Panc1 (cell line): ENCODE results near the gene ZFAND2B.

Experiments
- POLR2AphosphoS5 ChIP-seq: IDR thresholded peaks from 2 replicates; pipeline ENCODE4 v1.6.1; 2012; ENCODE audit warnings: mild to moderate bottlenecking, low read depth, low read length, moderate library complexity
- SIN3A ChIP-seq: IDR thresholded peaks from 2 replicates; pipeline ENCODE4 v1.6.1; 2012; ENCODE audit warnings: low read depth, mild to moderate bottlenecking, low read length, moderate library complexity, borderline replicate concordance; ENCODE audit not compliant: insufficient read depth
- TCF7L2 ChIP-seq: IDR thresholded peaks from 2 replicates; pipeline ENCODE4 v1.6.1; 2011; ENCODE audit warnings: mild to moderate bottlenecking, low read depth, low read length, inconsistent platforms
- TF ChIP-seq, protein P1 (sequence below): fragments of 450-650 bp; IDR thresholded peaks from 2 replicates; pipeline ENCODE4 v1.5.1; 2017; ENCODE audit warnings: mild to moderate bottlenecking
- TF ChIP-seq, protein P2 (sequence below), 2 experiments: IDR thresholded peaks; 2 replicates each; pipeline ENCODE4 v1.6.1; 2011 to 2012; ENCODE audit warnings: low read depth in 2 of 2, control low read depth in 1 of 2, low read length in 1 of 2, mild to moderate bottlenecking in 1 of 2, moderate library complexity in 1 of 2; ENCODE audit not compliant: insufficient read depth in 1 of 2

DNA sequence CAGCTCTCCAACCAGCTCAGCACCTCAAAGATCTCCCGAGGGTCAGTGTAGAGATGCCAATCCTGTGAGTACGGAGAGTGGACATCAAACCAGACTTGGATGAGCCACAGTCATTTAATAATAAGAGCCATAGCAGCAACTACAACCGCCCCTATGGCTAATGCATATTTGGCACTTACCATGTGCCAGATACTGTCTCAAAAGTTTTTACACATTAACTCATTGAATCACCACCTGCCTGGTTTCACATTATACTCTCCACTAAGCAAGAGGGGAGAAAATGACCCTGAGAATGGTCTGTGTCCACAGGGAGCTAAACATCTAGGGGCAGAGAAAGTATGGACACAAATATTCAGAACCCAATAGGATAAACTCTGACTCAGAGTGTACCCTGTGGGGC, 32.4 kb upstream of the ZFAND2B start:
- TF ChIP-seq, protein P1, sequence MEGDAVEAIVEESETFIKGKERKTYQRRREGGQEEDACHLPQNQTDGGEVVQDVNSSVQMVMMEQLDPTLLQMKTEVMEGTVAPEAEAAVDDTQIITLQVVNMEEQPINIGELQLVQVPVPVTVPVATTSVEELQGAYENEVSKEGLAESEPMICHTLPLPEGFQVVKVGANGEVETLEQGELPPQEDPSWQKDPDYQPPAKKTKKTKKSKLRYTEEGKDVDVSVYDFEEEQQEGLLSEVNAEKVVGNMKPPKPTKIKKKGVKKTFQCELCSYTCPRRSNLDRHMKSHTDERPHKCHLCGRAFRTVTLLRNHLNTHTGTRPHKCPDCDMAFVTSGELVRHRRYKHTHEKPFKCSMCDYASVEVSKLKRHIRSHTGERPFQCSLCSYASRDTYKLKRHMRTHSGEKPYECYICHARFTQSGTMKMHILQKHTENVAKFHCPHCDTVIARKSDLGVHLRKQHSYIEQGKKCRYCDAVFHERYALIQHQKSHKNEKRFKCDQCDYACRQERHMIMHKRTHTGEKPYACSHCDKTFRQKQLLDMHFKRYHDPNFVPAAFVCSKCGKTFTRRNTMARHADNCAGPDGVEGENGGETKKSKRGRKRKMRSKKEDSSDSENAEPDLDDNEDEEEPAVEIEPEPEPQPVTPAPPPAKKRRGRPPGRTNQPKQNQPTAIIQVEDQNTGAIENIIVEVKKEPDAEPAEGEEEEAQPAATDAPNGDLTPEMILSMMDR: no peak
- TF ChIP-seq, protein P2, sequence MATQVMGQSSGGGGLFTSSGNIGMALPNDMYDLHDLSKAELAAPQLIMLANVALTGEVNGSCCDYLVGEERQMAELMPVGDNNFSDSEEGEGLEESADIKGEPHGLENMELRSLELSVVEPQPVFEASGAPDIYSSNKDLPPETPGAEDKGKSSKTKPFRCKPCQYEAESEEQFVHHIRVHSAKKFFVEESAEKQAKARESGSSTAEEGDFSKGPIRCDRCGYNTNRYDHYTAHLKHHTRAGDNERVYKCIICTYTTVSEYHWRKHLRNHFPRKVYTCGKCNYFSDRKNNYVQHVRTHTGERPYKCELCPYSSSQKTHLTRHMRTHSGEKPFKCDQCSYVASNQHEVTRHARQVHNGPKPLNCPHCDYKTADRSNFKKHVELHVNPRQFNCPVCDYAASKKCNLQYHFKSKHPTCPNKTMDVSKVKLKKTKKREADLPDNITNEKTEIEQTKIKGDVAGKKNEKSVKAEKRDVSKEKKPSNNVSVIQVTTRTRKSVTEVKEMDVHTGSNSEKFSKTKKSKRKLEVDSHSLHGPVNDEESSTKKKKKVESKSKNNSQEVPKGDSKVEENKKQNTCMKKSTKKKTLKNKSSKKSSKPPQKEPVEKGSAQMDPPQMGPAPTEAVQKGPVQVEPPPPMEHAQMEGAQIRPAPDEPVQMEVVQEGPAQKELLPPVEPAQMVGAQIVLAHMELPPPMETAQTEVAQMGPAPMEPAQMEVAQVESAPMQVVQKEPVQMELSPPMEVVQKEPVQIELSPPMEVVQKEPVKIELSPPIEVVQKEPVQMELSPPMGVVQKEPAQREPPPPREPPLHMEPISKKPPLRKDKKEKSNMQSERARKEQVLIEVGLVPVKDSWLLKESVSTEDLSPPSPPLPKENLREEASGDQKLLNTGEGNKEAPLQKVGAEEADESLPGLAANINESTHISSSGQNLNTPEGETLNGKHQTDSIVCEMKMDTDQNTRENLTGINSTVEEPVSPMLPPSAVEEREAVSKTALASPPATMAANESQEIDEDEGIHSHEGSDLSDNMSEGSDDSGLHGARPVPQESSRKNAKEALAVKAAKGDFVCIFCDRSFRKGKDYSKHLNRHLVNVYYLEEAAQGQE (IDR thresholded peaks at IDR 0.05; ENCODE audit: insufficient read depth in 1 of 2, low read depth in 2 of 2, low read length in 1 of 2): no peak
- no peak for TF ChIP-seq TCF7L2
- TF ChIP-seq POLR2AphosphoS5: no peak
- no peak for TF ChIP-seq SIN3A
